PC-3 (cell line): ENCODE results near the gene DYDC2.

Experiments
- CTCF ChIP-seq: fragments of 300-600 bp; sonication (generic); conservative IDR thresholded peaks from 2 replicates; pipeline ENCODE4 v1.5.1; 2017; ENCODE audit warnings: antibody characterized with exemption, low read depth, mild to moderate bottlenecking, low read length
- EZH2 ChIP-seq: fragments of 300-600 bp; sonication (generic); IDR thresholded peaks from one replicate; pipeline ENCODE4 v1.6.1; 2017; ENCODE audit warnings: antibody characterized with exemption, mild to moderate bottlenecking, low read length; ENCODE audit not compliant: unreplicated experiment
- EZH2phosphoT487 ChIP-seq: fragments of 300-600 bp; sonication (generic); IDR thresholded peaks from 2 replicates; pipeline ENCODE4 v1.6.1; 2018; ENCODE audit warnings: mild to moderate bottlenecking, antibody characterized with exemption, low read length, borderline replicate concordance

- TF ChIP-seq CTCF (no peak), EZH2 (no peak), EZH2phosphoT487 (no peak)
Measured at GRCh38 chr10:80392250-80392649, 35.7 kb downstream of the DYDC2 start.
